HG02798 (cell line): ENCODE results near the gene NID1.

ENCODE experiments used
- ATAC-seq: cut with Tn5 transposase; IDR thresholded peaks from one replicate; pipeline ENCODE4 v1.9.1; 2021; ENCODE audit warnings: mild to moderate bottlenecking; ENCODE audit not compliant: unreplicated experiment, poor library complexity

Gene NID1, protein sequence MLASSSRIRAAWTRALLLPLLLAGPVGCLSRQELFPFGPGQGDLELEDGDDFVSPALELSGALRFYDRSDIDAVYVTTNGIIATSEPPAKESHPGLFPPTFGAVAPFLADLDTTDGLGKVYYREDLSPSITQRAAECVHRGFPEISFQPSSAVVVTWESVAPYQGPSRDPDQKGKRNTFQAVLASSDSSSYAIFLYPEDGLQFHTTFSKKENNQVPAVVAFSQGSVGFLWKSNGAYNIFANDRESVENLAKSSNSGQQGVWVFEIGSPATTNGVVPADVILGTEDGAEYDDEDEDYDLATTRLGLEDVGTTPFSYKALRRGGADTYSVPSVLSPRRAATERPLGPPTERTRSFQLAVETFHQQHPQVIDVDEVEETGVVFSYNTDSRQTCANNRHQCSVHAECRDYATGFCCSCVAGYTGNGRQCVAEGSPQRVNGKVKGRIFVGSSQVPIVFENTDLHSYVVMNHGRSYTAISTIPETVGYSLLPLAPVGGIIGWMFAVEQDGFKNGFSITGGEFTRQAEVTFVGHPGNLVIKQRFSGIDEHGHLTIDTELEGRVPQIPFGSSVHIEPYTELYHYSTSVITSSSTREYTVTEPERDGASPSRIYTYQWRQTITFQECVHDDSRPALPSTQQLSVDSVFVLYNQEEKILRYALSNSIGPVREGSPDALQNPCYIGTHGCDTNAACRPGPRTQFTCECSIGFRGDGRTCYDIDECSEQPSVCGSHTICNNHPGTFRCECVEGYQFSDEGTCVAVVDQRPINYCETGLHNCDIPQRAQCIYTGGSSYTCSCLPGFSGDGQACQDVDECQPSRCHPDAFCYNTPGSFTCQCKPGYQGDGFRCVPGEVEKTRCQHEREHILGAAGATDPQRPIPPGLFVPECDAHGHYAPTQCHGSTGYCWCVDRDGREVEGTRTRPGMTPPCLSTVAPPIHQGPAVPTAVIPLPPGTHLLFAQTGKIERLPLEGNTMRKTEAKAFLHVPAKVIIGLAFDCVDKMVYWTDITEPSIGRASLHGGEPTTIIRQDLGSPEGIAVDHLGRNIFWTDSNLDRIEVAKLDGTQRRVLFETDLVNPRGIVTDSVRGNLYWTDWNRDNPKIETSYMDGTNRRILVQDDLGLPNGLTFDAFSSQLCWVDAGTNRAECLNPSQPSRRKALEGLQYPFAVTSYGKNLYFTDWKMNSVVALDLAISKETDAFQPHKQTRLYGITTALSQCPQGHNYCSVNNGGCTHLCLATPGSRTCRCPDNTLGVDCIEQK

DNA sequence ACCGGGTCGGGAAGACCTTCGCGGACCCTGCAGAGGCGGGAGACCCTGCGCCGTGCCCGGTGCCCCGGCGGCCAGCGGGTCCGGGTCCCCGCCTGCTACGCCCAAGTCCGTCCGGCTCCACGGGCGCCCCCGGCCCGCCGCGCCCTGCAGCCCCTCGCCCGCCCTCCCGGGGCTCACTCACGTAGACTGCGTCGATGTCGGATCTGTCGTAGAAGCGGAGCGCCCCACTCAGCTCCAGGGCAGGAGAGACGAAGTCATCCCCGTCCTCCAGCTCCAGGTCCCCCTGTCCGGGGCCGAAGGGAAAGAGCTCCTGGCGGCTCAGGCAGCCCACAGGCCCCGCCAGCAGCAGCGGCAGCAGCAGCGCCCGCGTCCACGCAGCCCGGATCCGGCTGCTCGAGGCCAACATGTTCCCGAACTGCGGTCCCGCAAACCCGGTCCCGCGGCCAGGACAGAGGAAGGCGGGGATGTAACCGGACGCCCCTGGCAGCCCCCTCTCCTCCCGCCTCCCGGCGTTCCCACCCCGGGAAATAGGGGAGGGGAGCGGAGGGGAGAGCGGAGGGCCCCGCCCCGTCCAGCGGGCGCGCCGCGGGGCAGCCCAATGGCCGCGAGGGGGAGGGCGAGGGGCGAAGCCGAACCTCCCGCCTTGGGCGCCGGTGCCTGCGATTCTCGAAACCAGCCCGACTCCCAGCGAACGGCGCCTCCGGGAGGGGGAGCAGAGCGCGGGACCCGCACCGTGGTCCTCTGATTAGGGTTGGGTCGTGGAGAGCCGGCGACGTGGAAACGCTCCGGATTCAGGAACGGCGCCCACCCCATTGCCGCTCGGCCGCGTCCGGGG lies at the start of gene NID1:
Gene NID1 (minus strand): TSS at position 417 of the 835 bp plus-strand sequence. CDS start 11 bp downstream, at position 406.
- no peak for ATAC-seq

DNA sequence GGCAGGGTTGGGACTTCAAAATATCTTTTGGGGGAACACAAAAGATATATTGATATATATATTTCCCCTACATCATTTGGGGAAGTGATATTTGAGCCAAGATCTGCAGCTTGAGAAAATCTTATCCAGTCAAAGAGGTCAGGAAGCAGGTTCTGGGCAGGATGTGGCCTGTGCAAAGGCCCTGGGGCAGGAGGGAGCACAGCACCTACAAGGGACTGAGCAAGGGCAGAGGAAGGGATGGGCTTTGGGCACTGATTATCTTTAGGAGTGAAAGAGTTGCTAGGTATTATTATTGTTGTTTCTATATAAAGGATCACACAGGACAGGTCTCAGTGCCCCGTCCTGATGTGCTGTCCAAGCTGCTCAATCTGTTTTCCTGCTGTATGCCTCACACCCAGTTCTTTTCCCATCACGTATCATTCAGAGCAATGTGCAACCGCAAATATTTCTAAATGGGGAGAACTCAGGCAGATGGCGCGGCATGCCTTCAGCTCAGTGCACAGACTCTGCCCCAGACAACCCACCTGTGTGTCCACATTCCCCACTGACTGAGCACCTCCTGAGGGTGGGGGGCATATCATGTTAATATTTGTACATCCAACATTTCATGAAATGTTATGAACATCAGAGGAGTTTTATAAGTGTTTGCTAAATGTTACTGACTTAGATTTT lies 49.3 kb upstream of the NID1 start:
- ATAC-seq: no peak

DNA sequence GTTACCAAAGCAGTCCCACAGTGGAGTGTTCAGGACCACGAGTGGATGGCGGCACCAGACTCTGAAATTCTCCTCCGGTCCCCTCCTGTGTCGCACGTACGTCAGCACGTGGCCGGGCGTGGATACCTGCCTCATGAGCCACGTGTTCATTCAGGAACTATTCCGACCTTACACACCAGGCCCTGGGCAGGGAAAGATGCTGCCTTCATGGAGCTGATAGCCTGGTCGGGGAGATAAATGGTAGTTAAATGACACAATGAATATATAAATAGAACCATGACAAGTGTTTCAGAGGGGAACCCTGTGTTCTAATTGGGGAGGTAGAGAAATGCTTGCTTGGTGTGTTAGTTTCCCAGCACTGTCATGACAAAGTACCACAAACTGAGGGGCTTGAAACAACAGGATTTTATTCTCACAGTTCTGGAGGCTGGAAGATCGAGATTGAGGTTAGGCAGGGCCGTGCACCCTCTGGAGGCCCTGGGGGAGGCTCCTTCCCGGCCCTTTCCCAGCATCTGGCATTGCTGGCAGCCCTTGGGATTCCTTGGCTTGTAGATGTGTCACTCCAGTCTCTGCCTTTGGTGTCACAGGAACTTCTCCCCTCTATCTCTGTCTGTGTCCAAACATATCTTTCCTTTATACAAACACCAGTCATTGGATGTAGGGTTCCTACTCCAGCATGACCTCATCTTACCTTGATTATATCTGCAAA lies 48.6 kb upstream of the NID1 start:
- no peak for ATAC-seq

GRCh38 chr1:236112332-236112627 lies 47.4 kb upstream of the NID1 start:
- ATAC-seq: no peak

DNA sequence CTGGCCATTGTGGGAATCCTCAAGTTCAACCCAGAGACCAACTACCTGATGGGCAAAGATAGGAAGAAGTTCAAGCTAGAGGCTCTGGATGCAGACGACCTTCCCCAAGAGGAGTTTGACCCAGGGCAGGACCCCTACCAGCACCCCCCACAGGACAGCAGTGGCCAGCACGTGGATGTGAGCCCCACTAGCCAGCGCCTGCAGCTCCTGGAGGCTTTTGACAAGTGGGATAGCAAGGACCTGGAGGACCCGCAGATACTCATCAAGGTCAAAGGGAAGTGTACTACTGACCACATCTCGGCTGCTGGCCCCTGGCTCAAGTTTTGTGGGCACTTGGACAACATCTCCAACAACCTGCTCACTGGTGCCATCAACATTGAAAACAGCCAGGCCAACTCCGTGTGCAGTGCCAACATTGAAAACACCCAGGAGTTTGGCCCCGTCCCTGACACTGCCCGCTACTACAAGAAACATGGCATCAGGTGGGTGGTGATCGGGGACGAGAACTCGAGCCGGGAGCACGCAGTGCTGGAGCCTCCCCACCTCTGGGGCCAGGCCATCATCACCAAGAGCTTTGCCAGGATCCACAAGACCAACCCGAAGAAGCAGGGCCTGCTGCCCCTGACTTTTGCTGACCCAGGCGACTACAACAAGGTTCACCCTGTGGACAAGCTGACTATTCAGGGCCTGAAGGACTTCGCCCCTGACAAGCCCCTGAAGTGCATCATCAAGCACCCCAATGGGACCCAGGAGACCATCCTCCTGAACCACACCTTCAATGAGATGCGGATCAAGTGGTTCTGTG lies 46.8 kb upstream of the NID1 start:
- ATAC-seq: no peak

DNA sequence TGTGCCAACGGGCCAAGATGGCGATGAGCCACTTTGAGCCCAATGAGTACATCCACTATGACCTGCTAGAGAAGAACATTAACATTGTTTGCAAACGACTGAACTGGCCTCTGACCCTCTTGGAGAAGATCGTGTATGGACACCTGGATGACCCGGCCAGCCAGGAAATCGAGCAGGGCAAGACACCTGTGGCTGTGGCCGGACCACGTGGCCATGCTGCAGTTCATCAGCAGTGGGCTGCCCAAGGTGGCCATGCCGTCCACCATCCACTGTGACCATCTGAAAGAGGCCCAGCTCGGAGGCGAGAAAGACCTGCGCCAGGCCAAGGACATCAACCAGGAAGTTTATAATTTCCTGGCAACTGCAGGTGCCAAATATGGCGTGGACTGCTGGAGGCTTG lies 45.2 kb upstream of the NID1 start:
- no peak for ATAC-seq

DNA sequence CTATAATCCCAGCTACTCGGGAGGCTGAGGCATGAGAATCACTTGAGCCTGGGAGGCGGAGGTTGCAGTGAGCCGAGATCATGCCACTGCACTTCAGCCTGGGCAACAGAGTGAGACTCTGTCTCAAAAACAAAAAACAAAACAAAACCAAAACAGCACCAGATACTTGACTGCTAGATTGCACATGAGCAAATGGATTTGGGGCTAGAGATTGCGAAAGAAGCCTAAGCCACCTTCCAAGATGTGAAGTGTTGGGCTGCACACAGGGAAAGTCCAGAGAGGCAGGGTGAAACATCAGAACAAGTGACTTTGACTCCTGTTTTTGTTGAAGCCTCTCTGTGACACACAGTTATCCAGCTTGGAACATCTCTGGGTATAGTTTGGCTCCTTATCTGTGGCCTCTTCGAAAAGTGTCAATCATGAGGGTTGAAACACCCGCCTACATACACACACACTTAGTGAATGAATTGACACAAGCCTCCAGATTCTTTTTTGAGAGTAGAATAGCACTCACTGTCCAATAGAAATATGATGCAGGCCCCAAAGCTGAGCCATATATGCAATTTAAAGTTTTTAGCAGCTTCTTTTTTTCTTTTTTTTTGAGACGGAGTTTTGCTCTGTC lies 43.2 kb upstream of the NID1 start:
- ATAC-seq: no peak

DNA sequence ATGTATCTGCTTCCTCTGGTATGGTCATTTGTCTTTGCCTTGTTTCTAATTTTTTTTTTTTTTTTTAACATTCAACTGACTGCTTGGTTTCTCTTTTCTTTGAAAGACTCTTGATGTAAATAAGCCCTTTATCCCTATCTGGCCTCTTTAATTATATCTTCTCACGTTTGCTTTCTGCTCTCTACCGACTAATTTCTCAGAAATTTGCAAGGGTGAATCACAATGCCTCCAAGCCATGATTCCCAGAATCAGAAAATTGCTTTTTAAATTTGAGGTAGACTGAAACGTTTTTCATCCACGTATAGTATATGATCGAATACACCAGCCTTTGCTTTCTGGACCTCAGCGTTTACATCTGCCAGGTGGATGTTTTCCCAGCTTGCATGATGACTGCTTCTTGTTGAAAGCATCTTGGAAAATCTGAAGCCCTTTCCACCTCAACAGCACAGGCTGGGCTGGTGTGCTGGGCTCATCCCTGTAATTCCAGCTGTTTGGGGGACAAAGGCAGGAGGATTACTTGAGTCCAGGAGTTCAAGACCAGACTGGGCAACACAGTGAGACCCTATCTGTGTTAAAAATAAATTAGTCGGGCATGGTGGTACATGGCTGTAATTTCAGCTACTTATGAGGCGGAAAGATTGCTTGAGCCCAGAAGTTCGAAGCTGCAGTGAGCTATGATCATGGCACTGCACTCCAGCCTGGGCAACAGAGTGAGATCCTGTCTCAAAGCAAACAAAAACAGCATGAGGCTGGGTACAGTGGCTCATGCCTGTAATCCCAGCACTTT lies 42.4 kb upstream of the NID1 start:
- no peak for ATAC-seq

GRCh38 chr1:236103646-236104218 lies 38.8 kb upstream of the NID1 start:
- no peak for ATAC-seq

DNA sequence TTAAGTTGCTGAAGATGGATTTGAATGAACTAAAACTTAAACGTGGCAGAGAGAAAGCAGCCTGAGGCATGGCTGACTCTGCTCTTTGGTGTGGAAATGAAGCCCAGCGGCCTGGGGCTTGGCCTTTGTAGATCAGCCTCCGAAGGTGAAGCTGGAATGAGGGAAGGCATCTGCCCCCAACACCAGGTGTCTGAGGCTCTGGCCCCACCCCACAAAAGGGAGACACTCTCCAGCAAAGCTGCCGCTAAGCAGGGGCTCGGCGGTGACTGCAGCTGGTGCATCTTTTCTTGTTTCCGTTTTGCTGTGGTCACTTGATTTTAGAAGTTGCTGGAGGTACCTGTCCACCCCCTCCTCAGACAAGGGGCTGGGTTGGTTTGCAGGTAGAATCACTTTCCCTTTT lies 38.2 kb upstream of the NID1 start:
- no peak for ATAC-seq

DNA sequence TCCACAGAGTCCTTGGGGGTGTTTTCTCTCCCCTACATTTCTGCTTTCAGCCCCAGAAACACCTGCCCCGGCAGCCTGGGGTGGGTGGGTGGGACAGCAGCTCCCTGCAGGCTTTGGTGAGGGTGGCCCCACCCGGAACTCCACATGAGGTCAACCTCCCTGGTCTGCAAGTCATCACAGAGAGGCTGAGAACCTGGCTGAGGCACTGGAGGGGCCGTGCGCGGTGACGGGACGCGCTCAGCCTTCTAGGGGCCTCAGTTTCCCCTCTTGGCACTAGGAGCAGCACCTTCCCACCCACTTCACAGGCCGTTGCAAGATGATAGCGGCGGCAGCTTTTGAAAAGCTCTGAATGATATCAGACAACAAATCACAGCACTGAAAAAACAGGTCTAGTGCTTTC lies 37.7 kb upstream of the NID1 start:
- ATAC-seq: no peak

- no peak for ATAC-seq
These were observed 36.6 kb upstream of the NID1 start for GRCh38 chr1:236101233-236102200.

DNA sequence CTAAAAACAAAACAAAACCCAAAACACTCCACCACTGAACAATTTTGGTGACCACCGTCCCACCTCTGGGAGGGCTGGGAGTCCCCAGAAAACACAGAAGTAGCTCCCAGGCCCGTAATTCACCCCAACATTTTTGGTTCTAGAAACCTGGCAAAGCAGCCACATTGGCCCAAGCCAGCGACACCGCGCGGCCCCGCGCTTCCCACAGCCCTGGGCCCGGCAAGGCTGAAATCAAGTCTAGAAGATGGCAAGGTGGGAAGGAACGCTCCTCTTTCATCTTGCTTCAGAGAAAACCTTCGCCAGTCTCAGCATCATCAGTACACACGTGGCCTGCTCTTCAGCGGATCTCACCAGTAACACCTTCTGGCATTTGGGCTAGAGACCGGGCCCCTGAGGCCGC lies 35.9 kb upstream of the NID1 start:
- ATAC-seq: no peak

GRCh38 chr1:236099355-236099974 lies 34.6 kb upstream of the NID1 start:
- no peak for ATAC-seq

GRCh38 chr1:236098267-236098666 lies 33.4 kb upstream of the NID1 start:
- ATAC-seq: no peak
